GM18511 (cell line): Measurements from ENCODE around the gene BCO1.
A peak's percentile ranks its signal among the peaks of the same experiment; 100 is the strongest.
"Not testable (repeated sequence)": the region's sequence is repeated elsewhere in the genome, so short reads cannot be mapped to it uniquely, and the experiment has no call there.

Experiments used
- ATAC-seq: cut with Tn5 transposase; IDR thresholded peaks from one replicate; pipeline ENCODE4 v1.9.1; 2021; ENCODE audit warnings: mild to moderate bottlenecking, moderate library complexity; ENCODE audit not compliant: unreplicated experiment

Gene BCO1, protein sequence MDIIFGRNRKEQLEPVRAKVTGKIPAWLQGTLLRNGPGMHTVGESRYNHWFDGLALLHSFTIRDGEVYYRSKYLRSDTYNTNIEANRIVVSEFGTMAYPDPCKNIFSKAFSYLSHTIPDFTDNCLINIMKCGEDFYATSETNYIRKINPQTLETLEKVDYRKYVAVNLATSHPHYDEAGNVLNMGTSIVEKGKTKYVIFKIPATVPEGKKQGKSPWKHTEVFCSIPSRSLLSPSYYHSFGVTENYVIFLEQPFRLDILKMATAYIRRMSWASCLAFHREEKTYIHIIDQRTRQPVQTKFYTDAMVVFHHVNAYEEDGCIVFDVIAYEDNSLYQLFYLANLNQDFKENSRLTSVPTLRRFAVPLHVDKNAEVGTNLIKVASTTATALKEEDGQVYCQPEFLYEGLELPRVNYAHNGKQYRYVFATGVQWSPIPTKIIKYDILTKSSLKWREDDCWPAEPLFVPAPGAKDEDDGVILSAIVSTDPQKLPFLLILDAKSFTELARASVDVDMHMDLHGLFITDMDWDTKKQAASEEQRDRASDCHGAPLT

DNA sequence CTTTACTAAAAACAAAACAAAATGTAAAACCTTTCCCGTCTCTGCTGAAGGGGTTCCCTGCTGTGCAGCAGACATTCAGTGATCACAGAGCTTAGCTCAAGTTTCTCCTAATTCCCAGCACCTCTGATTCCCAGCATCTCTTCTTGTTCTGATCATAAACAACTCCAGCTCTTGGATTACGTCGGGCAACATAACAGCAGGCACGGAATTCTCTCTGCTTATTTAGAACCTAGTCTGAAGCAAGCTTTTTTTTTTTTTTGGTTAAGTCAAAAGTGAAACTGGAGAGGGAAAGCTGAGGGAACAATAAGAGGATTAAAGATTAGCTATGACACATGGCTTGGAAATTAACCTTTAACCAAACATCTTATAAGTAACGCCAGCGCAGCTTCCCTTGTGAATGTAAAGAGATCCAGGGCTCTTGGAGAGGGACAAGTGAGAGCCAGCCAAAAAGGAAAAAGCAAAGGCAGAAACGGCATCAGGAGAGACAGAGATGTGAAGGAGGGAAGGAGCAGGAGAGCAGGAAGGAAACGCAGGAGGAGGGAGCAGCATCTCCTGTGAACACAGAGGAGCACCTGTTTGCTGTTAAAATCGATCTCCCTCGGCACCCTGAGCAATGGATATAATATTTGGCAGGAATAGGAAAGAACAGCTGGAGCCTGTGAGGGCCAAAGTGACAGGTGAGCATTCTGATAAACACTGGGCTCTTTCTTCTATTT lies at the start of gene BCO1:
BCO1 (plus strand) TSS at position 394 of the 716 bp plus-strand sequence; CDS start at position 614, 220 bp downstream.
- peak; percentile 58 for ATAC-seq

DNA sequence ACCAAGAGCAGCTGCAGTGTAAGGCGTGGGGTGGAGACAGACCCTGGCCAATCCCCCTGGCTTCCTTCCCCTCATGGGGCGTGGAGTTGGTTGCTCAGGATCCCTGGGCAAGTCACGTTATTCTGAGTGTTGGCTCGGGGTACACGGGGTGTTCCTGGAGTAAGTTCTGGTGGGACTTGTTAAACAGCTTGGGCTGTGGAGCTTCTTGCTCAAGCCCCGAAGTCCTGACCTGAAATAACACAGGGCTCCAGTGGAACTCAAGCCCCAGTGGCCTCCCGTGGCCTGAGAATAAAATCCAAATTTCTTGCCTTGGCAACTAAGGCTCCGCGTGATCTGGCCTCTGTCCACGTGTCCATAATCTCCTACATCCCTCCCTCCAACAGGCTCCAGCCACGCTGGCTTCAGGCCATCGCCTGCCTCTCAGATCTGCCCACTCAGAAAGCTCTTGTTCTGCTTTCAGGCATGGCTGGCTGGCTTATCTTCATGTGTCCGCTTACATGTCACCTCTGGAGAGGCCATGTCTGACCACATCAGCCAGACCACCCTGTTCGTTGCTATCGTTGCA lies 49.3 kb upstream of the BCO1 start:
- ATAC-seq: no peak

DNA sequence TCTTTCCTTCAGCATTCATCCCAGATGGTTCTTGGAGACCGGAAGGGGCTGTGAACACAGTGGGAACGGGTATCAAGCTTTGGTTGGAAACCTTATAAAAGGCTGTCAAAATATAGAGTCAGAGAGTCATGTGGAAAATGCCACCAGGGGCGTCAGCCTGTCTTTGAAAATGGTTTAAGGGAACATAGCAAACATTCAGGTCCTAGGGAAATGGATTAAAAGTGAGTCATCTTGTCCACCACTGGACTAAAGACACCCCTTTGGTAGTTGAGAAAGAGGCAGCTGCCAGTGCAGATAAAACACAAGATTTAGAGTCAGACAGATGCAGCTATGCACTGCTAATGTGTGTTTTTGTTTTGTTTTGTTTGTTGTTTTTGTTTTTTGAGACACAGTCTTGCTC lies 47.8 kb upstream of the BCO1 start:
- ATAC-seq: no peak

DNA sequence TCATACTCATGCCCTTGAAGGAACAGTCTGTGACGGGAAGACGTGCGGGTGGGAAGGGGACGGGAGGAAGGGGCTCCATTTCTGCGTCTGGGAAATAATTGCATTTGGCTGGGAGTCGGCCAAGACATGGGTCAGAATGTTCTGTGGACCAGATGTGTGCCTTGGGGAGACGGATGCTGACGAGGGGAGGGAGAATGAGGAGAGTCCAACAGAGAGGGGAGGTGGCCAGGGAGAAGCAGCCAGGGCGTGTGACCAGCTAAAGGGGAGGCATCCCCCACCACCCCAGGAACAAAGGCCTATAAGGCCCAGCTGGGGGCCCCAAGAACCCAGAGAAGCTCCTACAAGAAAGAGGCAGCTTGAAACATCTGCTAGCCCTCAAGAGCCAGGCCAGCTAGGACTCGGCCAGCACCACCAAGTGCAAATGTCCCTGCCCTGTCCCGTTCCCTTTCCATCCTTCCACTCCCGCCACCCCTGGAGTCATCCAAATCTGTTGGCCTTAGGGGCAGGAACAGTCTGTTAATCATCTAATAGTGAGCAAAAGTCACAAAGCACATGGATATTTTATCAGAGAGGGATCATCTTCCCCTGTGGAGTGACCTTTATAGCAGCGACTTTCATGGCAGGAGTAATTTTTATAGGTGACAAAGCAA lies 42.5 kb upstream of the BCO1 start:
- ATAC-seq: no peak

DNA sequence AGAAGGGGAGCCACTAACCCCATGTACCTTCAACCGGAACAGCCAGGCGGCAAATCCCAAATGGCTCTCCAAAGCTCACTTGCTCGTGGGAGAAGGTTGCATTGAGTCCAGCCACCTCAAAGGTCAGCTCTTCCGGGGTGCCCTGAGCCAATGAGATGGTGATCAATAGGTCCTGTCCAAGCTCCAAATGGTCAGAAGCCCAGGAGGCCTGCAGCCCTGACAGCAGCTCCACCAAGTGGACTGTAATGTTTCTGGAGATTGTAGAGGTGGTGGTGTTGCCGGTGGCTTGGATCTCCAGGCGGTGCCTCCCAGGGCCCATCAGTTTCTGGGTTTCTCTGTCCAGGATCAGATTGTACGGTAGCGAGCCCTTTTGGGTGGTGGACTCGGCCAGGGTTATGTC lies 39.9 kb upstream of the BCO1 start:
- ATAC-seq: no peak

DNA sequence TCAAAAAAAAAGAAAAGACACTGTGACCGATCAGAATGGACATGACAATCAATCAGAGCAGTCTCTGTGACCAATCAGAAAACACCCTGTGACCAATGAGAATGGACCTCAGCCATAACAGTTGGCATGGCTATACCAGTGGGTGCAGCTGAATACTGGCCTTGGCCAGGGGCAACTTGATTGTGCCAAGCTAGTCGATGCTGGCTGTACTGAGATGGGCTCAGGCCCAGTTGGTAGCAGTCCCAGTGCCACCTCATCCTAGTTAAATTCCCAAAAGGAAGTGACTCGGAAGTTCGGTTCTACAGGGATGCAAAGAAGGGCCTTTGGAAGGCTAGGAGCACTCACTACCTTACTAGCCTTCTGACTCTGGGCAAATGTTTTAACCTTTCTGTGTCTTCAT lies 37.2 kb upstream of the BCO1 start:
- ATAC-seq: no peak

DNA sequence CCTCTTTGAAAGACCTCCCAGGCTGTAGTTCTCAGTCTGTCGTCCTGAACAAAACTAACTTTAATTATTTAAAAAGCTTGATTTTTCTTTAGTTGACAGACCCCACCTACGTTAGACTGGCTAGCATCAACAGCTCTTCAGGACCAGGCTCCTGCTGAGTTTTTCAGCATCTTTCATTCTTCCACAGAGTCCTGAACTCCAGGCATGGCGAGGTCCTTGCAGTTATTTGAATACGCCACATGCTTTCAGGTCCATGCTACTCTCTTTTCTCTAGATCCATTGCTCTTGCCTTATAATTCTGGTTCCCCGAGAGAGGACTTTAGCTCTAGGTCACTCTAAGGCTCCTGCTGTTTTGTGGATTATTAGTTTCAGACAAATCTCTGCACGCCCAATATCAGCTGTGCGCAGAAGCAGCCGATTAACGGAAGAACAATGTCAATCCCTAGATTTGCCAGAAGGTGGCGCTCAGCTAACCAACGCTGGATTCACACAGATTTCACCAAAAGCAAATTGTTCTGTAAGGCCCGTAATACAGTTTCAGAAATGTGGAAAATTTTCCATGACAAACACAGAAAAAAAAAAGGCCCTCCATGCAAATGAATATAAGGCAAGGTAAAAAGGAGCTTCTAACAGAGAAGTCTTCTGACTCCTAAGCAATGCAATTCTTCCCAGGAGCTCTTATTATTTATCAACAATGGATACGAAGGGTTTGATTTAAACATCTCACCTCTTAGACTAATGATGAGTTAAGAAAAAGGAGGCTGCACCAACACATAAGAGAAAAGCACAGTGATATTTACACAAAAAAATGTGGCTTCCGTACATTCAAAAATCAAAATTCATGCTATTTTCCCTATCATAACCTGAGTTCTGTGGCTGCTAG lies 33.5 kb upstream of the BCO1 start:
- no peak for ATAC-seq

DNA sequence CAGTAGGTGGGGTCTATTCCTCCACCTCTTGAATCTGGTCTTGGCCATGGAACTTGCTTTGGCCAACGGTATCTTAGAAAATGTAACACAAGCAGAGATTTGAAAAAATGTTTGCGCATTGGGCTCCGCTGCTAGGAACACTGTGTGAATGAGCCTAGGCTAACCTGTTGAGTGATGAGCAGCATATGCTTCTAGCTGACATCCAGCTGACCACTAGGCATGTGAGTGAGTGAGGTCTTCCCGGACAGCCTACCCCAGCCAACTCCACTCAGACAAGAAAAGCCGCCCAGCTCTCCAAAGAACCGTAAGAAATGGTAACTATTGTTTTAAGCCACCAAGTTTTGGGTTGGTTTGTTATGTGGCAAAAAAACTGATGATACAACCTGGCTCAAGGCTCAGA lies 31.4 kb upstream of the BCO1 start:
- no peak for ATAC-seq

DNA sequence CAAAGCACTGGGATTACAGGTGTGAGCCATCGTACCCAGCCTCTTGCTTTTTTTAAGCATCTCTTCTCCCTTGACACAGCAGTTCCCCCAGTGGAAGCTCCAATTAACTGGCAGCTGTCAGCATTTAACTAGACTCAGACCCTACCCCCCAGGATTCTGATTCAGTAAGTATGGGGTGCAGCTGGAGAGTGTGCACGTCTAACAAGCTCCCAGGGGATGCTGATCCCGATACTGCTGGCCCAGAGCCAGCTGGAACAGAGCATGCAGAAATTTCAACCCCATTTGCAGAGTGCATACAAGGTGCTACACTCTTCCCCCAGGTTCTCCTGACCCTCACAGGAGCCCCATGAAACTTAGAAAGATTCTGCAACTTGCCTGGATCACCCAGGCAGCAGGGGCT lies 27.7 kb upstream of the BCO1 start:
- ATAC-seq: no peak

DNA sequence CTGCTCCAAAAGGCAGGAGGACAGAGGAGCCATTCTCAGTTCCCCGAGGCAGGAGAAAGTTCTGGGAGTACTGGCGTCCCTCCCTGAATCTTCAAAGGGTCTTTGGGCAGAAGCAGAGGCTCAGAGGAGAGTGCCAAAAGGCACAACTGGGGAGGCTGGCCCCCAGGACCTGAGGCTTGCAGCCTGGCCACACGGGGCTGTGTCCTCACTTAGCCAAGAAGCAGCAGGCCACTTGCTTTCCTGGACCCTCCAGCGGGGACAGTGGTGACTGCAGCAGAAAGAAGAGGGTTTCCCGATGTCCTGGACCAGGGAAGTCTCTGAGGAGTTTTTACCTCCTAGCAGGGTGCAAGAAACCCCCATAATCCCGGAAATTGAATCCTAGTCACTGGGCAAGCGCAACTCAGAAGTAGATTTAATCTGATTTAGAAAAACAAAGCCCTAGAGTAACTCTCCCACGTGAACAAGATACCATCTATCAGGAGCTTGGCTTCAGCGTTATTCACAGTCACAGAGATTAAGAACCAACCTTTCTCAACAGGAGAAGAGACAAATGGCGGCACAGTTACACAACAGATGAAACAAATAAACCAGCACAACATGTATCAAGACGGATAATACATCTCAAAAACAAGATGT lies 25.5 kb upstream of the BCO1 start:
- ATAC-seq: no peak

DNA sequence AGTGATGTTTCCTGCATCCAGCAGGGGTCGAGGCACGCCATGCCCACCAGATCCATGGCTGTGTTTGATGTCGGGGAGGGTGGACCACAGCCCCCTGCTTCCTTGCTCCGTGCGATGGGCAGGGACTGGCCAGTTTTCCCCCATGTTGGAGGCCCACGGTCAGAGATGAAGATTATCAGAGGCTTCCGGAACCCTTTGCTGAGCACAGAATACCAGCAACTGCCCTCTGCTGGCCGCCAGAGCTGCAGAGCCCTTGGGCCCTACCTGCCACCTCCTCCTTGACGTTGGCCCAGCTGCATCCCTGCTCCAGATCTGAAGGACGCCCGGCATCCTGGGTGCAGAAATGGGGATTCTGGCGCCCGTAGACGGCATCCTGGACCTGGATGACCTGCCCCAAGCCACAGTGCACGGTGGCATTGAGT lies 23.7 kb upstream of the BCO1 start:
- ATAC-seq: no peak

DNA sequence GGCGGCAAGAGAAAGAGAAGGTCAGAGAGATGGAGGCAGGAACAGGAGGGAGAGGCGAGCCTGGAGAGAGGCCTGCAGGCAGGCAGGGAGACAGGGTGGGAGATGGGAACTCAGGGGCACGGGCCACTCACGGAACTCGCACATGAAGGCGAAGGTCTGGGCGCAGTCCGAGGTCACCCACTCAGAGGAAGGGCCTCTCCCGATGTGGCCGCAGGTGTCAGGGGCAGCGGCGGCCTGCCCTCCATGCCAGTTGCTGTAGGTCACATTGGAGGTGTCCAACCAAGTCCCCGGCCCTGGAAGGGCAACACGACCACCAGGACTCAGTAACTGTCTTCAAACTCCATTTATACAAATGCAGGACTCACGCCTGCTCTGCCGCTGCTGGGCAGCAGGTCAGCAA lies 22.4 kb upstream of the BCO1 start:
- ATAC-seq: no peak

DNA sequence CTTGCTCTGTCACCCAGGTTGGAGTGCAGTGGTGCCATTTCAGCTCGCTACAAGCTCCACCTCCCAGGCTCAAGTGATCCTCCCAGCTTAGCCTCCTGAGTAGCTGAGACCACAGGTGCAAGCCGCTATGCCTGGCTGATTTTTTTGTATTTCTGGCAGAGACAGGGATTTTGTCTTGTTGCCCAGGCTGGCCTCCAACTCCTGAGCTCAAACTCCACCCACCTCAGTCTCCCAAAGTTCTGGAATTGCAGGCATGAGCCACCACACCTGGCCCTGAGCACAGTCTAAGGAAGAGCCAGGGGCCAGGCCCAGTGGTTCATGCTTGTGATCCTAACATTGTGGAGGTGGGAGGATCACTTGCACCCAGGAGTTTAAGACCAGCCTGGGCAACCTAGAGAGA lies 21.8 kb upstream of the BCO1 start:
- no peak for ATAC-seq

DNA sequence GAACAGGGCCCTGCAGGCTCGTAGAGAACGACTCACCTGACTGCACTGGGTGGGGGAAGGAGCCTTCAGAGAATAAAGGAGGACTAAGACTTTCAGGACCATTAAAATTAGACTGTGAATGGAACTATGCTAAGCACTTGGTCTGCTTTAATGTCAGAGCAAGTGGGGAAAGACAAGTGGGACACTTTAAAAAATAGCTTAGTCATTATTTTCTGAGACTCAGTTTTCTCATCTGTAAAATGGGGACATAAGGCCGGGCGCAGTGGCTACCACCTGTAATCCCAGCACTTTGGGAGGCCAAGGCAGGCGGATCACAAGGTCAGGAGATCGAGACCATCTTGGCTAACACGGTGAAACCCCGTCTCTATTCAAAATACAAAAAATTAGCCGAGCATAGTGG lies 19.3 kb upstream of the BCO1 start:
- ATAC-seq: no peak

DNA sequence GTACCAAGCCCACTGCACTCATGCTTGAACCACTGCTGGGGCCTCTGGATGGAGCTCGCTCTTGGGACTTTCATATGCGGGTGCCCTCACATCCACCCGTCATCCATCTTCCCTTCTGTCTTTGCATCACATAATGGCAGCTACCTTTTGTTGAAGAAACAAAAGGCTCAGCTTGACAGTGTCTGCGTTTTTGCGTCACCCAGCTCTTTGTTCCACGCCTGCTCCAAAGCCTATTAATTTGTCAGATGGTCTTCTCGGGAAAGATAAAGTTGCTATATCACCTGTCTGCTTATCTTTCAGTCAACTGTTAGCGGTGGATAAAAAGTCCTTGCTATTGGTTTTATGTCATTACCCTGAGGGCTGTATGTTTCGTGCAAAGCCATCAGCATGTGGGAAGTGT lies 18.1 kb upstream of the BCO1 start:
- ATAC-seq: no peak

DNA sequence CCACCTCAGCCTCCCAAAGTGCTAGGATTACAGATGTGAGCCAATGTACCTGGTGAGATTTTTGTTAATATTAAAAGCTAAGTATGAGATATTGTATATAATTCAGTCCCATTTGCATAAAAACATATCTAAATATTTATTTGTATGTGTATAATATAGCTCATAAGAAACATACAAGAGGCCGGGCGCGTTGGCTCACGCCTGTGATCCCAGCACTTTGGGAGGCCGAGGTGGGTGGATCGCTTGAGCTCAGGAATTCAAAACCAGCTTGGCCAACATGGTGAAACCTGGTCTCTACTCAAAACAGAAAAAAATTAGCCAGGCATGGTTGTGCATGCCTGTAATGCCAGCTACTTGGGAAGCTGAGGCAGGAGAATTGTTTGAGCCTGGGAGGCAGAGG lies 16.8 kb upstream of the BCO1 start:
- no peak for ATAC-seq

DNA sequence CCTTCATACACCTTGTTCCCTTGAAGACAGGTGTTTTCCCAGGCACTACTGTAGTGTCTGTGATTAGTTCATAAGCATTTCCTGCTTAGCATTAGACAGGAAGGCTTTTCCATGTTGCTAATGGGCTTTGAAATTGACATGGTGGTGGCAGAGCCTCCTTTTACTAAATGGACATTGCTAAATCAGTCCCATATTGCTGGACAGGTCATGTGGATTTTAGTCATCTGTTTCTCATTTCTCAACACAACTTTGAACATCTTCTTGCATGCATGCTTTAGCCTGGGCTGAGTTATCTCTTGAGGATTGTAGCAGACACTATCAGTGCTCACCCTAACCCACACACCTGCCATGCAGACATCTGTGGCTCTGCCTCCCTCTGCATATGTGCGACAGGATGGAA lies 13.7 kb upstream of the BCO1 start:
- no peak for ATAC-seq

DNA sequence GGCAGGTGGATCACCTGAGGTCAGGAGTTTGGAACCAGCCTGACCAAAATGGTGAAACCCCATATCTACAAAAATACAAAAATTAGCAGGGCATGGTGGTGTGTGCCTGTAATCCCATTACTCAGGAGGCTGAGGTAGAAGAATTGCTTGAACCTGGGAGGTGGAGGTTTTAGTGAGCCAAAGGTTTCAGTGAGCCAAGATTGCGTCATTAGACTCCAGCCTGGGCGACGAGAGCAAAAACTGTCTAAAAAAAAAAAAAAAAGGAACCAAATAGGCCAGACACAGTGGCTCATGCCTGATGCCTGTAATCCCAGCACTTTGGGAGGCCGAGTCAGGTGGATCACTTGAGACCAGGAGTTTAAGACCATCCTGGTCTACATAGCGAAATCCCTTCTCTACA lies 12.8 kb upstream of the BCO1 start:
- ATAC-seq: not testable (repeated sequence)

DNA sequence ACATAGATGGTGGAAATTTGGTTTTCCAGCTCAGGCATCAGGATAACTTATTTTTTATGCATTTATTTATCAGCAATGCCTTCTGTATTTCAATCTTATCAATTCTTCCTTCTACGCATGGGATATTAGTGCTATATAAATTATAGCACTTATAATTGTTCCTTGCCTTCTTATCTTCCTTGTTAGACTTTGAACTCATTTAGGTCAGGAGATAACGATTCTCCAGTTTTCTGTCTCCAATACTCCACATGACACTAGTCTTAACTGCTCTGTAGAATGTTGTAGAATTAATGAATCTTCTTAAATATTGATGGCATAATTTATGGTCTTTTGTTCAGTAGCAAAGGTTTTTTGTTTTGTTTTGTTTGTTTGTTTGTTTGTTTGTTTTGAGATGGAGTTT lies 10.7 kb upstream of the BCO1 start:
- ATAC-seq: no peak

DNA sequence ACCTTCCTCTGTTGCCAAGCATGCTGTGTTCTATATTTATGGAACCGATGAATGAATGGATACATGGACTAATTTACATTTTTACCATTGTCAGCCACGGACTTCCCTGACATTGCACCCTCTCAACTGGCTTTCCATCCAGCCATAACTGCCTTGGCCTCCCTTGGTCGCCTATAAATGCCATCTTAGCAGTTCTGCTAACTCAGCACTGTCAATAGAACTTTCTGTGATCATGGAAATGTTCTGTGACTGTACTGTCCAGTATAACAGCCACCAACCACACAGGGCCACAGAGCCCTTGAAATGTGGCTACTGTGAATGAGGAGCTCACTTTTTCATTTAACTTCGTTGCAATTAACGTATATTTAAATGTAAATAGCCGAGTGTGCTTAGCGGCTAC lies 8.7 kb upstream of the BCO1 start:
- no peak for ATAC-seq
